Smooth muscle cell (in vitro differentiated cells): ENCODE data around the gene EZR. TPM values are rescaled to one million over a fixed set of nuclear protein-coding genes. Genes with fewer than 3 reads are reported as not detected.

Experiments used
- DNase-seq: peaks from one replicate; lab custom pipeline; 2025; ENCODE audit not compliant: unreplicated experiment; lab: John Stamatoyannopoulos, UW
- H2AFZ ChIP-seq: fragments of 200-600 bp; sonication (generic); 2 replicates; pipeline ENCODE4 v1.6.0; 2016; ENCODE audit warnings: antibody characterized with exemption, low read depth, mild to moderate bottlenecking
- H3F3A ChIP-seq: fragments of 200-600 bp; sonication (generic); 2 replicates; pipeline ENCODE4 v1.6.0; 2017; ENCODE audit warnings: antibody characterized with exemption, low read depth
- H3K27ac ChIP-seq: fragments of 200-600 bp; sonication (generic); 2 replicates; pipeline ENCODE4 v1.5.1; 2016; ENCODE audit warnings: low read depth, mild to moderate bottlenecking
- H3K27me3 ChIP-seq: fragments of 200-600 bp; sonication (generic); 2 replicates; pipeline ENCODE4 v1.6.1; 2016; ENCODE audit warnings: low read depth, mild to moderate bottlenecking
- H3K36me3 ChIP-seq: fragments of 200-600 bp; sonication (generic); 2 replicates; pipeline ENCODE4 v1.5.1; 2016; ENCODE audit warnings: low read depth
- H3K4me1 ChIP-seq: fragments of 200-600 bp; sonication (generic); 2 replicates; pipeline ENCODE4 v1.5.1; 2016; ENCODE audit warnings: low read depth
- H3K4me2 ChIP-seq: fragments of 200-600 bp; sonication (generic); 2 replicates; pipeline ENCODE4 v1.6.0; 2016; ENCODE audit warnings: mild to moderate bottlenecking
- H3K4me3 ChIP-seq: fragments of 200-600 bp; sonication (generic); 2 replicates; pipeline ENCODE4 v1.5.1; 2016; ENCODE audit warnings: mild to moderate bottlenecking
- H3K79me2 ChIP-seq: fragments of 200-600 bp; sonication (generic); 2 replicates; pipeline ENCODE4 v1.6.0; 2016; ENCODE audit warnings: low read depth, mild to moderate bottlenecking
- H3K9ac ChIP-seq: fragments of 200-600 bp; sonication (generic); 2 replicates; pipeline ENCODE4 v1.6.0; 2016; ENCODE audit warnings: low read depth
- H3K9me3 ChIP-seq: fragments of 200-600 bp; sonication (generic); replicated peaks from 2 replicates; pipeline ENCODE4 v1.5.1; 2016; ENCODE audit warnings: low read depth
- H4K20me1 ChIP-seq: fragments of 200-600 bp; sonication (generic); 2 replicates; pipeline ENCODE4 v1.6.0; 2016; ENCODE audit warnings: low read depth
- WGBS: methylation state at CpG from one replicate; pipeline ENCODE4 v1.1.7; 2016; ENCODE audit warnings: low lambda C conversion rate; 5-methylcytosine and 5-hydroxymethylcytosine counted together
- polyA plus RNA-seq: library from polyadenylated mRNA; unstranded; fragments of >200 nt; fragmentation: Nextera tagmentation; extraction: Ambion mirVana; gene quantifications from 2 replicates; pipeline ENCODE4 v1.2.1, GENCODE V29; 2016
- total RNA-seq: library from RNA; depleted of rRNA; stranded (reverse); fragments of >200 nt; gene quantifications from 2 replicates; pipeline ENCODE4 v1.2.3, GENCODE V29; 2014
- TF ChIP-seq, protein P1 (sequence below): fragments of 200-600 bp; sonication (generic); IDR thresholded peaks from 2 replicates; pipeline ENCODE4 v1.5.1; 2017; ENCODE audit warnings: borderline replicate concordance, mild to moderate bottlenecking, antibody characterized with exemption; ENCODE audit not compliant: insufficient read depth, poor library complexity, severe bottlenecking

EZR gene
- total and polyA plus RNA-seq, 2 experiments from 2014 or later = 55.0 to 113 TPM

DNA sequence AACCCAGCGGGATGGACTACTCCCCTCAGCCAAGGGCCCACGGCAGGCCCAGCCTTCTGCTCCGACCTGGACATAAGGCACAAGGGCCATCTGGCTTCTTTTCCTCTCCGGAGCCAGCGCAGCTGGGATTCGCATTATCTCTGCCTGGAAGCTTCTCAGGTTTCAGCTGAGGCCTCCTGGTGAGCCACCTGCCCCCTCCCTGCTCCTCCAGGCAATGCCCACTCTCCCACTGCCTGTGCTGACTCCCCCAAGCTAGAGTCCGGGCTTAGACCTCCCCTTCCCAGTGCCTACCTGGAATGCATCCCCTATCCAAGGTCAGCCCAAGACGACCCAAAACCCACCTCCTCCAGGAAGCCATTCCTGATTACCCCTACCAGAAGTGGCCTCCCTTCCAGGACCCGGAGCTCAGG is 60.7 kb downstream of the EZR start:
- no peak for DNase-seq
- Histone ChIP-seq H3K4me2 (no peak overlapping the region), H3F3A (no peaks in the 10 kb centered on the region), H3K27ac (no peak overlapping the region), H3K27me3 (no peaks in the 10 kb centered on the region), H4K20me1 (no peaks in the 10 kb centered on the region), H3K9me3 (no peaks in the 10 kb centered on the region), H3K79me2 (no peaks in the 10 kb centered on the region), H3K36me3 (no peaks in the 10 kb centered on the region), H3K4me3 (no peak overlapping the region), H2AFZ (no peak overlapping the region), H3K9ac (no peak overlapping the region), H3K4me1 (no peaks in the 10 kb centered on the region)
- WGBS = 34% methylated on average over 9 of the region's 9 CpGs
- TF ChIP-seq, protein P1, sequence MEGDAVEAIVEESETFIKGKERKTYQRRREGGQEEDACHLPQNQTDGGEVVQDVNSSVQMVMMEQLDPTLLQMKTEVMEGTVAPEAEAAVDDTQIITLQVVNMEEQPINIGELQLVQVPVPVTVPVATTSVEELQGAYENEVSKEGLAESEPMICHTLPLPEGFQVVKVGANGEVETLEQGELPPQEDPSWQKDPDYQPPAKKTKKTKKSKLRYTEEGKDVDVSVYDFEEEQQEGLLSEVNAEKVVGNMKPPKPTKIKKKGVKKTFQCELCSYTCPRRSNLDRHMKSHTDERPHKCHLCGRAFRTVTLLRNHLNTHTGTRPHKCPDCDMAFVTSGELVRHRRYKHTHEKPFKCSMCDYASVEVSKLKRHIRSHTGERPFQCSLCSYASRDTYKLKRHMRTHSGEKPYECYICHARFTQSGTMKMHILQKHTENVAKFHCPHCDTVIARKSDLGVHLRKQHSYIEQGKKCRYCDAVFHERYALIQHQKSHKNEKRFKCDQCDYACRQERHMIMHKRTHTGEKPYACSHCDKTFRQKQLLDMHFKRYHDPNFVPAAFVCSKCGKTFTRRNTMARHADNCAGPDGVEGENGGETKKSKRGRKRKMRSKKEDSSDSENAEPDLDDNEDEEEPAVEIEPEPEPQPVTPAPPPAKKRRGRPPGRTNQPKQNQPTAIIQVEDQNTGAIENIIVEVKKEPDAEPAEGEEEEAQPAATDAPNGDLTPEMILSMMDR = no peak

GRCh38 chr6:158757753-158758090 is 61.4 kb downstream of the EZR start:
- H3K36me3 ChIP-seq = no peaks in the 10 kb centered on the region
- H3K27me3 ChIP-seq = no peaks in the 10 kb centered on the region
- H3K4me3 ChIP-seq = no peak overlapping the region
- H3K27ac ChIP-seq = no peak overlapping the region
- TF ChIP-seq, protein P1 = no peak
- H3K4me2 ChIP-seq = no peak overlapping the region
- no peak for DNase-seq
- H3K79me2 ChIP-seq = no peaks in the 10 kb centered on the region
- H3K4me1 ChIP-seq = no peaks in the 10 kb centered on the region
- H3K9ac ChIP-seq = no peak overlapping the region
- H2AFZ ChIP-seq = no peak overlapping the region
- no peaks in the 10 kb centered on the region for H4K20me1 ChIP-seq
- no peaks in the 10 kb centered on the region for H3K9me3 ChIP-seq
- WGBS = 83% methylated on average over 9 of the region's 9 CpGs
- no peaks in the 10 kb centered on the region for H3F3A ChIP-seq

- H2AFZ ChIP-seq = no peak overlapping the region
- H3K27me3 ChIP-seq = no peaks in the 10 kb centered on the region
- no peaks in the 10 kb centered on the region for H3K36me3 ChIP-seq
- no peak for DNase-seq
- no peaks in the 10 kb centered on the region for H4K20me1 ChIP-seq
- no peak overlapping the region for H3K4me2 ChIP-seq
- no peaks in the 10 kb centered on the region for H3K9me3 ChIP-seq
- no peaks in the 10 kb centered on the region for H3K4me1 ChIP-seq
- no peak overlapping the region for H3K4me3 ChIP-seq
- no peak overlapping the region for H3K27ac ChIP-seq
- 96% methylated on average over 24 of the region's 25 CpGs for WGBS
- H3F3A ChIP-seq = no peaks in the 10 kb centered on the region
- H3K9ac ChIP-seq = no peak overlapping the region
- TF ChIP-seq, protein P1 = no peak
- H3K79me2 ChIP-seq = no peaks in the 10 kb centered on the region
Observed at GRCh38 chr6:158756977-158757752, 62.0 kb downstream of the EZR start.

GRCh38 chr6:158756126-158756525 is 63.0 kb downstream of the EZR start:
- H4K20me1 ChIP-seq = no peaks in the 10 kb centered on the region
- H3K27me3 ChIP-seq = no peaks in the 10 kb centered on the region
- H2AFZ ChIP-seq = no peak overlapping the region
- no peak overlapping the region for H3K9ac ChIP-seq
- H3F3A ChIP-seq = no peaks in the 10 kb centered on the region
- no peaks in the 10 kb centered on the region for H3K36me3 ChIP-seq
- 85% methylated on average over 9 of the region's 9 CpGs for WGBS
- TF ChIP-seq, protein P1 = no peak
- H3K4me2 ChIP-seq = no peak overlapping the region
- H3K4me3 ChIP-seq = no peak overlapping the region
- H3K27ac ChIP-seq = no peak overlapping the region
- DNase-seq = no peak
- H3K79me2 ChIP-seq = no peaks in the 10 kb centered on the region
- H3K9me3 ChIP-seq = no peaks in the 10 kb centered on the region
- H3K4me1 ChIP-seq = no peaks in the 10 kb centered on the region
